Nucleus accumbens (tissue), 56 donors: Measurements from ENCODE around the gene TESK2.
"Not testable (repeated sequence)": the region's sequence is repeated elsewhere in the genome, so short reads cannot be mapped to it uniquely, and the experiment has no call there.

Experiments
- DNase-seq, 56 donors: peaks; one replicate each; lab custom pipeline; 2025; lab: John Stamatoyannopoulos, UW

Gene TESK2

DNA sequence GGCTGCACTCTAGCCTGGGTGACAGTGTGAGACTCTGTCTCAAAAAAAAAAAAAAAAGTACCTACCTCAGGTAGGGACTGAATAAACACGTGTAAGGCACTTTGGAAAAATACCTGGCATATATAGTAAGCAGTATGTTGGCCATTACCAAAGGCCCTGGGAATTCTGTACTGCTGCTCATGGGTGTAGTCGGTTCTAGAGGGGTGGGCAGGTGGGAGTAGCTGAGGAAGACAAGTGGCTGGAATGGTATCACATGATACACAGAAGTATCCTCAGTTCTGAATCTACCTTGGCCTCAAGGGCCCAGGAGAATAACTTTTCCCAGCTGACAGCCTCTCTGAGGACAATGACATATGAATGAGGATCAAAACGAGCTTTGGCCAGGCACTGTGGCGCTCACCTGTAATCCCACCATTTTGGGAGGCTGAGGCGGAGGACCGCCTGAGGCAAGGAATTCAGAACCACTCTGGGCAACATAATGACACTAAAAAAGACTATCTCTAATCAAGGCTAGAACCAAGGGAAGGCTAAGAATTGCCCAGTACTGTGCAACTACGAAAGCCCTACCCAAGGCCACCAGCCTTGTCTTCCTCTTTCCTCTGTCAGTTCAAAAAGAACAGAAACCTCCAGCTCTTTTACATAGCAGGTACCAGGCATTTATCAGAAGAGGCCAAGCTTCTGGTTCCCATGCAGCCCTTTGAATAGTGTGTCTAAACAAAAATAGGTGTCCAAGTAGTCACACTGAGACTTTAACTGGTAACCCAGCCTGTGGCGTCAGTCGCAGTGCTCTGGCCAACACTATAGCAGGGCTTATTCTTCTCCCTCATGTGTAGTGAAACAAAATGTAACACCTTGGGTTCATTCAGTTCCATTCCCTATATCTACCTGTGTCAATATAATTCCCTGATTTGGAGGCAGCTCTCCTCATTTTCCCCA lies 19.3 kb upstream of the TESK2 start:
- no peak for DNase-seq

- no peak for DNase-seq
These were observed 17.6 kb upstream of the TESK2 start for GRCh38 chr1:45508295-45509151.

DNA sequence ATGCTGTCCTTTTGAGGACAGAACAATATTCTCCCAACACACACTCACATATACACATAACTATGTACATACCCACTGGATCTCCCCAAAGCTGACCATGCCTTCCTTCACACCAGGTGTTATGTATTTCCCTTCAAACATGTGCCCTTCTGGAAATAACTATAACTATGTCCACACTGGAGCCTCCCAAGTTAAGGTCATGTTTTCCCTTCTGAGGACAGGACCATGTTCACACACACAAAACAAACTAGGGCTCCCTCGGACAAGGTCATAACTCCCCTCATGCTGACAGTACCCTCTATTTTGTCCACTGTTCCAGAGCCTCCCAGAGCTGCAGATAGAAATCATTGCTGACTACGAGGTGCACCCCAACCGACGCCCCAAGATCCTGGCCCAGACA lies 16.9 kb upstream of the TESK2 start:
- DNase-seq, result no peak

- no peak for DNase-seq
These were observed 16.2 kb upstream of the TESK2 start for GRCh38 chr1:45507195-45507594.

GRCh38 chr1:45503462-45504360 lies 12.7 kb upstream of the TESK2 start:
- DNase-seq, result no peak

DNA sequence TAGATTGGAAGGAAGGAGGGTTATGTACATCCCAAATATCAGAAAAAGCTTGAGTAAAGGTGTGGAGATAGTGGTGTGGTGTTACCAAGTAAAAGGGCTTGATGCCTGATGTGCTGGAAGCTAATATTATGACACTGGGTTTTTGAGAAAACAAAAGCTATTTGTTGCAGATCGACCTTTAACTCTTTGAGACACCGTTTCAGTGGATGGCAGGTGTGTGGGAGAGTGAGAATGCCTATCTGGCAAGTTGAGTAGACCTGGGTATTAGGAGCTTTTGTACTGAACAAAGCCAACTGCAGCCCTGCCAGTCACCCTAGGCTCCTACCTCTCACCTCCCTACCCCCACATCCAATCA lies 10.5 kb upstream of the TESK2 start:
- DNase-seq, result peak in 1 of 56 donors; percentile 17

GRCh38 chr1:45499415-45499769 lies 8.4 kb upstream of the TESK2 start:
- DNase-seq, result no peak

DNA sequence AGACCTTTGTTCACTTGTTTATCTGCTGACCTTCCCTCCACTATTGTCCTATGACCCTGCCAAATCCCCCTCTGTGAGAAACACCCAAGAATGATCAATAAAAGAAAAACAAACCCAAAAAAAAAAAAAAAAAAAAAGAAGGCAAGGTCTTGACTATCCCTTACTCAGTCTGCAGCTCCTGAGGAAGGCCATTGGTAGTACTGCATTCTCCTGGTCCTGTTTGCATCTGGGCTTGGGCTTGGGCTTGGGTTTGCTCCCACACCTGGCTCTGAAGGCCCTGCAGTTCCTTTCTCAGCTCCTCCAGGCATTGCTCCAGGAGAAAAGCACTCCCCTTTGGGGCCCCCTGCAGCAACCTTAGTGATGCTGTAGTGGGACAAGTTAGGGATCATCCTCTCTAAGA lies 7.3 kb upstream of the TESK2 start:
- DNase-seq, result no peak

DNA sequence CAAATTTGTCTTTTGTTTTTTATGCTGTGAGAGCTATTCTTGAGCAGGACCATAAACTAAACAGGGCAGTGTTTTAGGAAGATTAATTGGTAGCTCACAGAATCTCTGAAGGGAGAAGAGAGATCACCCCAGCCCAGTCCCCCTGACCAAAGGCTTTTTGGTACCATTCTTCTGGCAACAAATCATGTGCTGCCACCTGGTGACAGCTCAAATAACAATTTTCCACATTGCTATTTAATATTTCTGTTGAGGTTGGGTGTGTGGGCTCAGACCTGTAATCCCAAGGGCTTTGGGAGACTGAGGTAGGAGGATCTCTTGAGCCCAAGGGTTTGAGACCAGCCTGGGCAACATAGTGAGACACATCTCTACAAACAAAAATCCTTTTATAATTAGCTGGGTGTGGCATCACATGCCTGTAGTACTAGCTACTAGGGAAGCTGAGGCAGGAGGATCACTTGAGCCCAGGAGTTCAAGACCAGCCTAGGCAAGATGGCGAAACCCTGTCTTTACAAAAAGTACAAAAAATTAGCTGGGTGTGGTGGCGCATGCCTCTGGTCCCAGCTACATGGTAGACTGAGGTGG lies 2.2 kb upstream of the TESK2 start:
- peak in 30 of 56 donors; percentile 4 to 73 (median 27) for DNase-seq

DNA sequence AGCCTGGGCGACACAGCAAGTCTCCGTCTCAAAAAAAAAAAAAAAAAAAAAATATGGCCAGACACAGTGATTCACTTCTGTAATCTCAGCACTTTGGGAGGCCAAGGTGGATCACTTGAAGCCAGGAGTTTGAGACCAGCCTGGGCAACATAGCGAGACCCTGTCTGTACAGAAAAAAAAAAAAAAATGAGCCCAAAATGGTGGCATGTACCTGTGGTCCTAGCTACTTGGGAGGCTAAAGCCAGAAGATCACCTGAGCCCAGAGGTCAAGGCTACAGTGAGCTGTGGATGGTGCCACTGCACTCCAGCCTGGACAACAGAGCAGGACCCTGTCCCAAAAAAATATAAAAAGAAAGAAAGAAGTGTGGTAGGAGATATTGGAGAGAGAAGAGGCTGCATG lies 1.7 kb upstream of the TESK2 start:
- DNase-seq, result no peak

- no peak for DNase-seq
These were observed 711 bp upstream of the TESK2 start for GRCh38 chr1:45491487-45492260.

- DNase-seq, result peak in 10 of 56 donors; percentile 28 to 65 (median 44)
These were observed 790 bp downstream of the TESK2 start for GRCh38 chr1:45490121-45490625.

- not testable (repeated sequence) for DNase-seq
These were observed 1.6 kb downstream of the TESK2 start for GRCh38 chr1:45489379-45489778.

GRCh38 chr1:45488666-45489377 lies 2.1 kb downstream of the TESK2 start:
- DNase-seq, result no peak

- DNase-seq, result no peak
These were observed 5.0 kb downstream of the TESK2 start for GRCh38 chr1:45485949-45486348.

- DNase-seq, result no peak
These were observed 11.8 kb downstream of the TESK2 start for GRCh38 chr1:45479039-45479748.

GRCh38 chr1:45478121-45478814 lies 12.7 kb downstream of the TESK2 start:
- DNase-seq, result no peak
